ENCODE measurements around the gene MCMBP. TPM values are rescaled to one million over a fixed set of nuclear protein-coding genes. Genes with fewer than 3 reads are reported as not detected.

The MCMBP gene
- polyA plus RNA-seq, 1 of the 3 experiments (the other 2 are of a cell fraction), result 33.1 TPM

DNA sequence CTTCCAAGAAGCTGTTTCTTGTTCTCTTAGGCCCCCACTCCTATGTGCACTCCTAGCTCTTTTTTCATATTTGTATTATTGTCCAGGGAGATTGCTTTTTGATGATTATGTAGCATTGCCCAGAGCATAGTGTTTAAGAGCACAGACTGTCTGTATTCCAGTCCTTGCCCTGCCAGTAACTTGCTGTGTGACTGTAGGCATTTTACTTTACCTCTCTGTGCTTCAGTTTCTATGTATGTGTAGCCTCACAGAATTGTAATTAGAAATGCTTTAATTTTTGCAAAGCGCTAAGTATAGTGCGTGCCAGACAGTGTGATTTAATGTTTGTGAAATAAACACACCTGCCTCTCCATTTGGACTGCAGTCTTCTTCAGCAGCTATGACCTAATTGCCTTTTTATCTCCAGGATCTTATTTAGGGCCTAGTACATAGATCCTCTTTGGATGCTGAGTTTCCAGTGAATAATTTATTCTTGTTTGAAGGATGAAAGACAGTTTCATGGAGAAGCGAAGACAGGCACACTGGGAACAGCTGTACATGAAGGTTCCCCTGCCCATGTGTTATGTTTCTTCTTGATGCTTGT, 21.3 kb upstream of the MCMBP start:
- Histone ChIP-seq H3K4me1 (ENCODE audit: control insufficient read depth in 1 of 2, insufficient read depth in 2 of 2, low read depth in 1 of 2, low read length in 1 of 2) (peaks cover 0 to 28% of the 10 kb centered on the region in 2 experiments; a peak in 3 of 4 replicates), H3K9me3 (no peaks in the 10 kb centered on the region), H3K9ac (peak overlapping the region; percentile 96; the same call in 1 of the 2 replicates), H3K27ac (ENCODE audit: low read depth in 2 of 2, low read length in 1 of 2) (no peak overlapping the region), H3K36me3 (replicated peaks in 1 of 2; ENCODE audit: control insufficient read depth in 1 of 2, insufficient read depth in 2 of 2, low read length in 1 of 2) (peaks cover 9 to 15% of the 10 kb centered on the region in 2 experiments), H3K27me3 (ENCODE audit: insufficient read depth) (no peaks in the 10 kb centered on the region), H3K79me2 (ENCODE audit: insufficient read depth) (peaks cover 75% of the 10 kb centered on the region), H2AFZ (ENCODE audit: low read depth) (no peak overlapping the region), H3K4me3 (ENCODE audit: low read depth in 2 of 2, low read length in 1 of 2) (peak overlapping the region; percentile 95 to 99), H3K4me2 (peak overlapping the region; percentile 90), H3F3A (replicated peaks; ENCODE audit: insufficient read depth) (peaks cover 5% of the 10 kb centered on the region), H4K20me1 (ENCODE audit: insufficient read depth) (peaks cover 49% of the 10 kb centered on the region), H3K9me2 (no peaks in the 10 kb centered on the region)
- POLR2A ChIA-PET, result interaction anchor here (0.7 kb wide), 1 partner anchor 144 kb away, joined by 7 read pairs; no protein-coding TSS in a partner anchor
- 93% methylated on average over 3 of the region's 3 CpGs for WGBS (ENCODE audit: low lambda C conversion rate)
- TF ChIP-seq, protein P1, sequence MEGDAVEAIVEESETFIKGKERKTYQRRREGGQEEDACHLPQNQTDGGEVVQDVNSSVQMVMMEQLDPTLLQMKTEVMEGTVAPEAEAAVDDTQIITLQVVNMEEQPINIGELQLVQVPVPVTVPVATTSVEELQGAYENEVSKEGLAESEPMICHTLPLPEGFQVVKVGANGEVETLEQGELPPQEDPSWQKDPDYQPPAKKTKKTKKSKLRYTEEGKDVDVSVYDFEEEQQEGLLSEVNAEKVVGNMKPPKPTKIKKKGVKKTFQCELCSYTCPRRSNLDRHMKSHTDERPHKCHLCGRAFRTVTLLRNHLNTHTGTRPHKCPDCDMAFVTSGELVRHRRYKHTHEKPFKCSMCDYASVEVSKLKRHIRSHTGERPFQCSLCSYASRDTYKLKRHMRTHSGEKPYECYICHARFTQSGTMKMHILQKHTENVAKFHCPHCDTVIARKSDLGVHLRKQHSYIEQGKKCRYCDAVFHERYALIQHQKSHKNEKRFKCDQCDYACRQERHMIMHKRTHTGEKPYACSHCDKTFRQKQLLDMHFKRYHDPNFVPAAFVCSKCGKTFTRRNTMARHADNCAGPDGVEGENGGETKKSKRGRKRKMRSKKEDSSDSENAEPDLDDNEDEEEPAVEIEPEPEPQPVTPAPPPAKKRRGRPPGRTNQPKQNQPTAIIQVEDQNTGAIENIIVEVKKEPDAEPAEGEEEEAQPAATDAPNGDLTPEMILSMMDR (IDR thresholded peaks at IDR 0.05), result no peak
- TF ChIP-seq PBX3 (IDR thresholded peaks at IDR 0.05) (no peak), USF1 (IDR thresholded peaks at IDR 0.05; ENCODE audit: borderline replicate concordance, low read depth) (no peak), POLR2AphosphoS5 (IDR thresholded peaks at IDR 0.05; ENCODE audit: low read depth, low read length) (no peak), FOXJ3 (CRISPR knock-in tag; IDR thresholded peaks at IDR 0.05) (no peak), EP300 (IDR thresholded peaks at IDR 0.05; ENCODE audit: borderline replicate concordance in 1 of 2, low read depth in 1 of 2, low read length in 1 of 2) (no peak), SMC3 (IDR thresholded peaks at IDR 0.05; ENCODE audit: low read depth, low read length) (no peak), EZH2phosphoT487 (IDR thresholded peaks at IDR 0.05; ENCODE audit: borderline replicate concordance, low read depth) (no peak), CHD2 (IDR thresholded peaks at IDR 0.05; ENCODE audit: low read length, partially characterized antibody) (no peak), NRF1 (IDR thresholded peaks at IDR 0.05; ENCODE audit: low read depth, low read length) (no peak), GATA2 (CRISPR knock-in tag; IDR thresholded peaks at IDR 0.05) (no peak), FOXM1 (IDR thresholded peaks at IDR 0.05; ENCODE audit: low read depth) (no peak), JUND (IDR thresholded peaks at IDR 0.05) (no peak)
- CTCF ChIA-PET, result interaction anchor here (1.5 to 5.9 kb wide), 3 partner anchors 21 to 207 kb away, joined by 4 to 23 read pairs (median 5); partner anchors contain the start of gene MCMBP
- no peak for DNase-seq

Data from SK-N-SH (cell line).